Tibial nerve (tissue), 4 donors: ENCODE results near the gene PDE1C.

Source experiments
- EP300 ChIP-seq, 2 donors: sonication (generic); formaldehyde crosslinking; IDR thresholded peaks; one replicate each; pipeline ENCODE4 v1.6.1; 2017; ENCODE audit warnings: antibody characterized with exemption in 2 of 2, mild to moderate bottlenecking in 1 of 2
- POLR2A ChIP-seq, 2 donors: fragments of 450-650 bp; IDR thresholded peaks; one replicate each; pipeline ENCODE4 v1.6.1; 2017; ENCODE audit warnings: antibody characterized with exemption in 2 of 2, mild to moderate bottlenecking in 2 of 2, moderate library complexity in 2 of 2
- TF ChIP-seq, protein P1 (sequence below), 5 experiments: fragments of 200-600 bp in 3 of 5; fragments of 450-650 bp in 2 of 5; sonication (generic) in 3 of 5; IDR thresholded peaks; one replicate each; pipeline ENCODE4 v1.5.1; 2016 to 2019; ENCODE audit warnings: antibody characterized with exemption in 5 of 5, mild to moderate bottlenecking in 3 of 5, moderate library complexity in 2 of 5

DNA sequence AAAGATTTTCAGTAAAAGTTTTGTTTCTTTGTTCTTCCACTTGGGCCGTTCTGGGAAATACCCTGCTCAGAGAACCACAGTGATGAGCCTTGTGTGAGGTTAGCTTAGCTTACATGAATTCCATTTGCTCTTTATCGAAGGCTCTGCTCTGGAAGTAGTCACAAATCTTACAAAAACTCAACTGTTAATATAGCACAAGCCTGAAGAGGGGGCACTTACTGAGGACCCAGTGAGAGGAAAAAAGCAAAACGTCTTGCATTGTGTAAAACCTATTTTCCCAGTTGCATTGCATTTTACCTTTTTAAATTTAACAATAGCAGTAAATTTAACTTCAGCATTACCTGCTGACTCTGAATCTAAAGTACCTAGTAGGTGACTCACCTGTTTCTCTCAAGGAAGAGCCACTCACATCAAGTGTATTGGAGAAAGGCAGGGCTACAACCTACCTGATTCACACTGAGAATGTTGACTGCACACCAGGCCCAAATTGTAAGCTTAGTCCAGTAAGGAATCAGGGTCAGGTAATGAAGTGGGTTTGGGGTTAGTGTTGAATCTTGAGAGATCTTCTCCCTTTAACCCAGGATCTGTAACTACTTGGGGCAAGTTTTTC, 340.9 kb downstream of the PDE1C start:
- TF ChIP-seq POLR2A (IDR thresholded peaks at IDR 0.05) (no peak), EP300 (IDR thresholded peaks at IDR 0.05) (no peak)
- TF ChIP-seq, protein P1, sequence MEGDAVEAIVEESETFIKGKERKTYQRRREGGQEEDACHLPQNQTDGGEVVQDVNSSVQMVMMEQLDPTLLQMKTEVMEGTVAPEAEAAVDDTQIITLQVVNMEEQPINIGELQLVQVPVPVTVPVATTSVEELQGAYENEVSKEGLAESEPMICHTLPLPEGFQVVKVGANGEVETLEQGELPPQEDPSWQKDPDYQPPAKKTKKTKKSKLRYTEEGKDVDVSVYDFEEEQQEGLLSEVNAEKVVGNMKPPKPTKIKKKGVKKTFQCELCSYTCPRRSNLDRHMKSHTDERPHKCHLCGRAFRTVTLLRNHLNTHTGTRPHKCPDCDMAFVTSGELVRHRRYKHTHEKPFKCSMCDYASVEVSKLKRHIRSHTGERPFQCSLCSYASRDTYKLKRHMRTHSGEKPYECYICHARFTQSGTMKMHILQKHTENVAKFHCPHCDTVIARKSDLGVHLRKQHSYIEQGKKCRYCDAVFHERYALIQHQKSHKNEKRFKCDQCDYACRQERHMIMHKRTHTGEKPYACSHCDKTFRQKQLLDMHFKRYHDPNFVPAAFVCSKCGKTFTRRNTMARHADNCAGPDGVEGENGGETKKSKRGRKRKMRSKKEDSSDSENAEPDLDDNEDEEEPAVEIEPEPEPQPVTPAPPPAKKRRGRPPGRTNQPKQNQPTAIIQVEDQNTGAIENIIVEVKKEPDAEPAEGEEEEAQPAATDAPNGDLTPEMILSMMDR (IDR thresholded peaks at IDR 0.05) = no peak
